GM21786 (cell line): ENCODE data around the gene HCAR2.
"Not testable (repeated sequence)": the region's sequence is repeated elsewhere in the genome, so short reads cannot be mapped to it uniquely, and the experiment has no call there.

Source experiments
- ATAC-seq: cut with Tn5 transposase; IDR thresholded peaks from one replicate; pipeline ENCODE4 v1.9.1; 2021; ENCODE audit not compliant: unreplicated experiment

The HCAR2 gene

GRCh38 chr12:122669397-122670070 lies 33.6 kb downstream of the HCAR2 start:
- no peak for ATAC-seq

GRCh38 chr12:122668268-122668667 lies 34.9 kb downstream of the HCAR2 start:
- no peak for ATAC-seq

GRCh38 chr12:122665759-122666158 lies 37.4 kb downstream of the HCAR2 start:
- ATAC-seq = no peak

- ATAC-seq = no peak
Measured at GRCh38 chr12:122665349-122665748, 37.8 kb downstream of the HCAR2 start.

GRCh38 chr12:122661938-122662337 lies 41.2 kb downstream of the HCAR2 start:
- no peak for ATAC-seq

- ATAC-seq = no peak
Measured at GRCh38 chr12:122661246-122661645, 41.9 kb downstream of the HCAR2 start.

- no peak for ATAC-seq
Measured at GRCh38 chr12:122659579-122659978, 43.6 kb downstream of the HCAR2 start.

- no peak for ATAC-seq
Measured at GRCh38 chr12:122656298-122656697, 46.9 kb downstream of the HCAR2 start.

GRCh38 chr12:122653291-122653690 lies 49.9 kb downstream of the HCAR2 start:
- ATAC-seq = not testable (repeated sequence)

- ATAC-seq = no peak
Measured at GRCh38 chr12:122651520-122652224, 51.5 kb downstream of the HCAR2 start.
